SK-N-SH treated with all-trans-retinoic acid at 6 μM for 48 hours (cell line): ENCODE measurements around the gene PIBF1.
"Not testable (repeated sequence)": the region's sequence is repeated elsewhere in the genome, so short reads cannot be mapped to it uniquely, and the experiment has no call there.

Source experiments
- ATAC-seq: fragments of 200-7000 bp; cut with Tn5 transposase; 3 replicates; pipeline ENCODE4 v1.9.1; 2020; ENCODE audit warnings: mild to moderate bottlenecking, moderate library complexity
- ARNTL ChIP-seq: fragments of 450-650 bp; formaldehyde crosslinking; IDR thresholded peaks from 2 replicates; pipeline ENCODE4 v1.5.0; 2020; ENCODE audit warnings: low read depth, mild to moderate bottlenecking, moderate library complexity, borderline replicate concordance
- BACH2 ChIP-seq: fragments of 250-450 bp; sonication (Bioruptor Pico); IDR thresholded peaks from 2 replicates; pipeline ENCODE4 v1.9.0; 2021; ENCODE audit warnings: mild to moderate bottlenecking, borderline replicate concordance
- CREB5 ChIP-seq: fragments of 250-450 bp; sonication (Bioruptor Pico); IDR thresholded peaks from 2 replicates; pipeline ENCODE4 v1.5.1; 2020; ENCODE audit warnings: low read depth, mild to moderate bottlenecking, moderate library complexity
- CSDC2 ChIP-seq: fragments of 250-450 bp; sonication (Bioruptor Pico); IDR thresholded peaks from 2 replicates; pipeline ENCODE4 v1.5.0; 2020; ENCODE audit warnings: mild to moderate bottlenecking, moderate library complexity
- ESRRG ChIP-seq: fragments of 250-450 bp; sonication (Bioruptor Pico); IDR thresholded peaks from 2 replicates; pipeline ENCODE4 v1.6.1; 2021; ENCODE audit warnings: mild to moderate bottlenecking
- GLIS3 ChIP-seq: fragments of 250-450 bp; sonication (Bioruptor Pico); IDR thresholded peaks from 2 replicates; pipeline ENCODE4 v1.5.0; 2020; ENCODE audit warnings: mild to moderate bottlenecking, moderate library complexity
- ISL1 ChIP-seq: fragments of 250-450 bp; sonication (Bioruptor Pico); IDR thresholded peaks from 2 replicates; pipeline ENCODE4 v2.1.2; 2022; ENCODE audit warnings: mild to moderate bottlenecking, moderate library complexity
- OSR1 ChIP-seq: fragments of 250-450 bp; sonication (Bioruptor Pico); IDR thresholded peaks from 2 replicates; pipeline ENCODE4 v1.8.0; 2022; ENCODE audit warnings: moderate library complexity, mild to moderate bottlenecking, inconsistent platforms
- PATZ1 ChIP-seq: fragments of 250-450 bp; sonication (Bioruptor Pico); IDR thresholded peaks from 2 replicates; pipeline ENCODE4 v1.8.0; 2020; ENCODE audit warnings: mild to moderate bottlenecking, moderate library complexity, borderline replicate concordance
- POU6F1 ChIP-seq: fragments of 250-450 bp; sonication (Bioruptor Pico); IDR thresholded peaks from 2 replicates; pipeline ENCODE4 v1.8.0; 2021; ENCODE audit warnings: low read depth, mild to moderate bottlenecking, moderate library complexity, borderline replicate concordance
- RARB ChIP-seq: fragments of 250-450 bp; sonication (Bioruptor Pico); IDR thresholded peaks from 2 replicates; pipeline ENCODE4 v1.8.0; 2021; ENCODE audit warnings: mild to moderate bottlenecking, moderate library complexity
- SNAI2 ChIP-seq: fragments of 250-450 bp; sonication (Bioruptor Pico); IDR thresholded peaks from 2 replicates; pipeline ENCODE4 v1.5.0; 2020; ENCODE audit warnings: mild to moderate bottlenecking, moderate library complexity
- TCF4 ChIP-seq: fragments of 250-450 bp; sonication (Bioruptor Pico); IDR thresholded peaks from 2 replicates; pipeline ENCODE4 v1.8.0; 2021; ENCODE audit warnings: mild to moderate bottlenecking, moderate library complexity, borderline replicate concordance
- TOX ChIP-seq: fragments of 250-450 bp; sonication (Bioruptor Pico); IDR thresholded peaks from 2 replicates; pipeline ENCODE4 v1.8.0; 2021; ENCODE audit warnings: mild to moderate bottlenecking, moderate library complexity, borderline replicate concordance
- ZC3H10 ChIP-seq: fragments of 250-450 bp; sonication (Bioruptor Pico); IDR thresholded peaks from 2 replicates; pipeline ENCODE4 v1.5.1; 2021; ENCODE audit warnings: mild to moderate bottlenecking, moderate library complexity
- ZFP3 ChIP-seq: fragments of 250-450 bp; sonication (Bioruptor Pico); IDR thresholded peaks from 2 replicates; pipeline ENCODE4 v1.5.0; 2020; ENCODE audit warnings: mild to moderate bottlenecking, moderate library complexity
- ZFP30 ChIP-seq: fragments of 450-650 bp; formaldehyde crosslinking; IDR thresholded peaks from 2 replicates; pipeline ENCODE4 v1.5.0; 2022; ENCODE audit warnings: mild to moderate bottlenecking, moderate library complexity
- ZNF565 ChIP-seq: fragments of 450-650 bp; formaldehyde crosslinking; conservative IDR thresholded peaks from 2 replicates; pipeline ENCODE4 v1.5.0; 2020; ENCODE audit warnings: low read depth, mild to moderate bottlenecking, moderate library complexity
- ZNF70 ChIP-seq: fragments of 450-650 bp; formaldehyde crosslinking; IDR thresholded peaks from 2 replicates; pipeline ENCODE4 v1.5.0; 2020; ENCODE audit warnings: mild to moderate bottlenecking, moderate library complexity
- ZNF8 ChIP-seq: fragments of 450-650 bp; formaldehyde crosslinking; IDR thresholded peaks from 2 replicates; pipeline ENCODE4 v1.5.0; 2020; ENCODE audit warnings: mild to moderate bottlenecking, moderate library complexity
- TF ChIP-seq, protein P1 (sequence below): fragments of 250-450 bp; sonication (Bioruptor Pico); IDR thresholded peaks from 2 replicates; pipeline ENCODE4 v1.5.0; 2020; ENCODE audit warnings: mild to moderate bottlenecking, moderate library complexity

Gene PIBF1

GRCh38 chr13:73040968-73041596 is 259.1 kb downstream of the PIBF1 start:
- no peak for ATAC-seq
- no peak for TF ChIP-seq ZFP3 (CRISPR knock-in tag)
- TF ChIP-seq ZNF70 (CRISPR knock-in tag) = no peak
- TF ChIP-seq, protein P1, sequence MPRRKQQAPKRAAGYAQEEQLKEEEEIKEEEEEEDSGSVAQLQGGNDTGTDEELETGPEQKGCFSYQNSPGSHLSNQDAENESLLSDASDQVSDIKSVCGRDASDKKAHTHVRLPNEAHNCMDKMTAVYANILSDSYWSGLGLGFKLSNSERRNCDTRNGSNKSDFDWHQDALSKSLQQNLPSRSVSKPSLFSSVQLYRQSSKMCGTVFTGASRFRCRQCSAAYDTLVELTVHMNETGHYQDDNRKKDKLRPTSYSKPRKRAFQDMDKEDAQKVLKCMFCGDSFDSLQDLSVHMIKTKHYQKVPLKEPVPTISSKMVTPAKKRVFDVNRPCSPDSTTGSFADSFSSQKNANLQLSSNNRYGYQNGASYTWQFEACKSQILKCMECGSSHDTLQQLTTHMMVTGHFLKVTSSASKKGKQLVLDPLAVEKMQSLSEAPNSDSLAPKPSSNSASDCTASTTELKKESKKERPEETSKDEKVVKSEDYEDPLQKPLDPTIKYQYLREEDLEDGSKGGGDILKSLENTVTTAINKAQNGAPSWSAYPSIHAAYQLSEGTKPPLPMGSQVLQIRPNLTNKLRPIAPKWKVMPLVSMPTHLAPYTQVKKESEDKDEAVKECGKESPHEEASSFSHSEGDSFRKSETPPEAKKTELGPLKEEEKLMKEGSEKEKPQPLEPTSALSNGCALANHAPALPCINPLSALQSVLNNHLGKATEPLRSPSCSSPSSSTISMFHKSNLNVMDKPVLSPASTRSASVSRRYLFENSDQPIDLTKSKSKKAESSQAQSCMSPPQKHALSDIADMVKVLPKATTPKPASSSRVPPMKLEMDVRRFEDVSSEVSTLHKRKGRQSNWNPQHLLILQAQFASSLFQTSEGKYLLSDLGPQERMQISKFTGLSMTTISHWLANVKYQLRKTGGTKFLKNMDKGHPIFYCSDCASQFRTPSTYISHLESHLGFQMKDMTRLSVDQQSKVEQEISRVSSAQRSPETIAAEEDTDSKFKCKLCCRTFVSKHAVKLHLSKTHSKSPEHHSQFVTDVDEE (CRISPR knock-in tag) = no peak
- no peak for TF ChIP-seq POU6F1
- TF ChIP-seq RARB = no peak
- TF ChIP-seq ISL1 (CRISPR knock-in tag) = no peak
- TF ChIP-seq GLIS3 = no peak
- no peak for TF ChIP-seq TOX (CRISPR knock-in tag)
- no peak for TF ChIP-seq CSDC2 (CRISPR knock-in tag)
- TF ChIP-seq ZNF565 (CRISPR knock-in tag) = no peak
- TF ChIP-seq ZFP30 (CRISPR knock-in tag) = no peak
- TF ChIP-seq, all 23 proteins: peak for 0

- no peak for TF ChIP-seq ZNF70 (CRISPR knock-in tag)
- no peak for TF ChIP-seq SNAI2 (CRISPR knock-in tag)
- no peak for TF ChIP-seq CSDC2 (CRISPR knock-in tag)
- ATAC-seq = no peak
Observed at GRCh38 chr13:73045031-73045430, 263.1 kb downstream of the PIBF1 start.

DNA sequence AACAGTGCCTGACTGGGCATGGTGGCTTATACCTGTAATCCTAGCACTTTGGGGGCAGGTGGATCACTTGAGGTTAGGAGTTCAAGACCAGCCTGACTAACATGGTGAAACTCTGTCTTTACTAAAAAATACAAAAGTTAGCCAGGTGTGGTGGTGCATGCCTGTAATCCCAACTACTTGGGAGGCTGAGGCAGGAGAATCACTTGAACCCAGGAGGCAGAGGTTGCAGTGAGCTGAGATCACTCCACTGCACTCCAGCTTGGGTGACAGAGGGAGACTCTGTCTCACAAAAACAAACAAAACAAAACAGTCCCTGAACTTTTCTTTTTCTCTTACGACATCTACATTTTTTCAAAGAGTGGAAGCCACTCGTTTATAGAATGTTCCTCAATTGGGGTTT is 266.7 kb downstream of the PIBF1 start:
- ATAC-seq = not testable (repeated sequence)

DNA sequence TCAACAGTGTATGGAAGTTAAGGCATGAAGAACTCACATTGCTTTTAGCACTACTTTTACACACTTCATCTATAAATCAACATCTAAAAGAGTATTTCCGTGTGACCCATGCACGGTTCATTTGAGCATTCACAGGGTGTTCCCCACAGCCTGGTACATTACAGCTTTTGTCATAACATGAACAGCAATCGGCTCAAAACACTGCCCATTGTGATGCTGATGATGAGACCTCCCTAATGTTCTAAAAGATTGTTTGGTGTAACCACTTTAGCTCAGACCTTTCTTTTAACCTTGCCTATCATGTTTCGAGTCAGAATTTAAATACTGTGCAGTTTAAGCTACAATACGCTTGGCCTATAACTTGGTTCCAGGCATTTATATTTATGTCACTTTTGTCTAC is 272.8 kb downstream of the PIBF1 start:
- no peak for ATAC-seq

DNA sequence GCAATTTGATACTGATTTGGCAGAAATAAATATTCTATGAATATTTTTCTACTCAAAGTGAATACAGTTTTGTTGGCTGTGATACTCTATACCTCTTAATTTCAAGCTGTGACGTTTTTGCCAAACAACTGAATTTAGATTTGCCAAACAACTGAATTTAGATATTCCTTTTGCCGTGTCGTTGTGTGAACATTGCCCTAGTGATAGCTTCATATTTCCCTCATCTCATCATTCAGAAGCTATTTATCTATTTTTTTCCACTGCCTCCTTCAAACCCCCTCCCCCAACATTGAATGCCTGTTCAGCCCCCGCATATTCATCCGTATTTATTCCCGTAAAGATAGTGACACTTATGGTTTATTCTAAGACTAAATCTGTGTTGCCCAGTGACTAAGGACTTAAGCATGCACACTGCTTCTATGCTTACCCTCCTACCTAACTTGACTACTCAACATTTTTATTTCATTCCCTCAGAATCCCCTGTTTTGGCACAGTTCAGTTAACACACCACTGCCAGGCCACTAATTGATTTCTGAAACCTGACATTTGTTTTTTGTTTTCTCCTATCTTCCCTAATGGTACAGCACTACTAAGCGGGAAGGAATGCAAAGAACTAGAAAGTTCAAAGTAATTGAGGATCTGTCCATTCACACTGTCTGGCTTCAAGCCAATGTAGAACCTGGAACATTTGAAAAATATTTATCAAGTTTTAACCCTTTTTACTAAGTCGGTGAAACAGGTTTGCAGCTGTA is 274.1 kb downstream of the PIBF1 start:
- ATAC-seq = peak; percentile 46
- TF ChIP-seq BACH2 (CRISPR knock-in tag) (no peak), CSDC2 (CRISPR knock-in tag) (no peak), ARNTL (CRISPR knock-in tag) (no peak), ZNF8 (no peak), ISL1 (CRISPR knock-in tag) (peak; percentile 90), PATZ1 (CRISPR knock-in tag) (no peak), ZFP3 (CRISPR knock-in tag) (no peak), ZNF70 (CRISPR knock-in tag) (no peak), TCF4 (CRISPR knock-in tag) (no peak), POU6F1 (no peak), OSR1 (CRISPR knock-in tag) (no peak), TOX (CRISPR knock-in tag) (peak; percentile 19; the same call in 1 of the 2 replicates), ZC3H10 (0 out of 2 replicates have a peak, but pooled peaks have one; percentile 12), GLIS3 (no peak), RARB (no peak), ESRRG (CRISPR knock-in tag) (no peak), ZNF565 (CRISPR knock-in tag) (no peak), ZFP30 (CRISPR knock-in tag) (no peak), SNAI2 (CRISPR knock-in tag) (no peak), CREB5 (no peak)

More for the DNA sequence above, 272.8 kb downstream of the PIBF1 start:
- TF ChIP-seq ARNTL (CRISPR knock-in tag) (no peak), ZFP3 (CRISPR knock-in tag) (no peak), RARB (no peak), SNAI2 (CRISPR knock-in tag) (no peak), TCF4 (CRISPR knock-in tag) (no peak)
